DLD1 (cell line): Measurements from ENCODE around the gene CD151.

Experiments
- in situ Hi-C: cut with HindIII; loops from 2 replicates; pipeline ENCODE4 v1.10.0; 2017; ENCODE audit warnings: low sequenced_read_pairs

Gene CD151

DNA sequence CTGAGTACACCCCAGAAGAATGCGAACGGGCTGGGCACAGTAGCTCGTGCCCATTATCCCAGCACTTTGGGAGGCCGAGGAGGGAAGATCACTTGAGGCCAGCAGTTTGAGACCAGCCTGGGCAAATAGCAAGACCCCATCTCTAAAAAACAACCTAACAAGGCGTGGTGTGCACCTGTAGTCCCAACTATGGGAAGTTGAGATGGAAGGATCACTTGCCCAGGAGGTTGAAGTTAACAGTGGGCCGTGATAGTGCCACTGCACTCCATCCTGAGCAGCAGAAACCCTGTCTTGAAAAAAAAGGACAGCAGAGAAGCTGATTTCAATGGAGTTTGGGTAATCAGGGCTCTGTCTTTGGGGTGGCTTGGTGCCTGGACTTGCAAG is 19.7 kb upstream of the CD151 start:
- in situ Hi-C loops = no loop called here

DNA sequence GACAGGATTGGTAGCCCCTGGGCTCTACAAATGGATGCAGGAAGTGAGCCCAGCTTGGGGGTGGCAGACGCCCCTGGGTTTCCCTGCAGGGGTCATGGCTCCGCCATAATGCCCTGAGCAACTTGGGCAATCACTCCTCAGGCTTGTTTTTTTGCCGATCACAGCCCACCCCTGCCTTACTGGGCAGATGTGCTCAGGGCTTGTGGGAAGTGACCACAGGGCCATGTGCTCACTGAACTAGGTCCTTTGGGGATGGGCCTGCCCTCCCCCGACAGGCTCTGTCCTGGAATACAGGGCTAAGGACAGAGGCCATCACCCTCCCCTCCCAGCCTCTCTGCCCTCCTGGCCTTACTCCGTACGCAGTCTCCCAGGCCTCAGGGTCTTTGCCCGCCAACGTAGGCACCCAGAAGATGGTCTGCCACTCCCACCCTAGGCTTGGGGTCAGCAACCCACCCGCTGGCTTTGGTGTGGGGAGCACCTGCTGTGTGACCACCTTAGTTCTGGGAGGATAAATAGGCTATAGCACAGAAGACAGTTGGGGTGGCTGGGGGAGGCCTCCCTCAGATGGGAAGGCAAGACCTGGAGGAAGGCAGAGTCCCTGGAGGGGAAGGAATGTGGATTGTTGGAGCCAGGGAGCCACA is 19.2 kb upstream of the CD151 start:
- in situ Hi-C loops = no loop called here

DNA sequence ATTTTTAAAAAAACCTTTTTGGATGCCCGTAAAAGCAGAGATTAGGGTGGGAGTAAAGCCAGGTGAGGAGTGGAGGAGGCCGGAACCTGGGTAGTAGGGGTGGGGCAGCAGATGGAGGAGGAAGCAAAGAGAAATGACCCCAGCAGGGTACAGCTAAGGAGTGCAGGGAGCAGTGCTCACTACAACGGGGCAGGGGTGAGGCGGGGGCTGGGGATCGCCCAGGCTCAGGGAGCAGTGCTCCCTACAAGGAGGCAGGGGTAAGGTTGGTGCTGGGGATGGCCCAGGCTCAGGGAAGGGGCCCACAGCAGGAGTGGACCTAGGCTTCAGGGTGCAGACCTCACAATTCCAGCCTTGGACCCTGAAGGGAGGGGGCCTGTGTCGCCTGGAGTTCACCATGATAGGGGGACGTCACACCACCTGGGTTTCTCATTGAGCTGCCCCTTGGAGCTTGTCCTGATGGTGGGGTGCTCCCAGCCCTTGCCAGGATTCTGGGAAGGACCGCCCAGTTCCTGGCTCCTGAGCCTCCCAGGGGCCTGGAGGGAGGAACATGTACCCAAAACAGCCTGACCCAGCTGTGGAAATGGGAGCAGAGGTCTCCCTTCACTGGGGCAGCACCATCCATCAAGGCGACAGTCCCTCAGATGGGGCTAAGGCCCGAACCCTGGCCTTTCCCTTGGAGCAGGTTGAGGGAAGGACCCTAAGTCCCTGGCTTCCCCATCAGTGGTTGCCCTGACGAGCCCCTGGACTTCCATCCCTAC is 16.9 kb upstream of the CD151 start:
- in situ Hi-C loops = no loop called here

DNA sequence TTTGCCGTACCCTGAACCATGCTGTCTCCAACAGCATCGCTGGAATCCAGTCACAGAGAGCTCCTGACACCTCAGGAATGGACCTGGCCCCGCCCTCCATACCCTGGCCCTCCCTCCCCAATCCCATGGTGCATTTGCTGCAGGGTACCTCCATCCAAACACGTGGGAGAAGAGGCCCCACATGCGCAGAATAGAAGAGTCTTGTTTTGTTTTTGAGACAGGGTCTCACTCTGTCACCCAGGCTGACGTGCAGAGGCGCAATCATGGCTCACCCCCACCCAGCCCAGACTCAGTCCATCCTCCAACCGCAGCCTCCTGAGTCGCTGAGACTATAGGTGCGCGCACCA is 16.3 kb upstream of the CD151 start:
- in situ Hi-C loops = no loop called here

DNA sequence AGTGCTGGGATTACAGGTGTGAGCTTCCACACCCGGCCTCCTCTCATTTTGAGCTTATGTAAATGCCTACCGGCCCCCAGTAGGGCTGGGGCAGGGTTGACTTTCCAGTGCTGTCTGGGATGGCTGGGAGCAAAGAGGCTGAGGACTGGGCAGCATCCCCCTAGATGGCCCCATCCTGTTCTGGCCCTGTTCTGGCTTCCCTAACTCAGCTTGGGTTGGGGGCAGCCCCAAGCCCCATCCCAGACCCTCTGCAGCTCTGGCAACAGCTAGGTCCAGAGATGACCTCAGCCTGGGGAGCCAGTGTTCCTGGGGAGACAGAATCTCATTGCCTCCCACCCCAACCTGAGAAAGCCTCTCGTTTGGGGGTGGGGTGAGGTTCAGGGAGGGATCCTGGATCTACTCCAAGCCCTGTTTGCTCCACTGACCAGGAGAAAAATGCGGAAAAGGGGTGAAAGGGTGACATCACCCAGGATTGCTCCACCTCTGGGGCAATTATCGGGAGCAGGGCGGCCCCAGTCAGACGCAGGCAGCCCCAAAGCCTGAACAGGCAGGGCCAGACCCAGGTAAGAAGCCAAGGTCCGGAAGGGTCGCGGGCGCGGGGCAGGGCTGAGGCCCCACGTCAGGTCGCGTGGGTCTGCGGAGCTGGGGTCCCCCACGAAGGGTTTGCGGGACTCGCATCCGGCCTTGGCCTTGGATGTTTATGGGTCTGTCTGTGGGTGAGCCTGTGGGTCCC is 14.2 kb upstream of the CD151 start, which contains the start of gene PNPLA2:
TSS of gene PNPLA2 (plus strand) at position 519 of the 733 bp plus-strand sequence. CDS start 805 bp downstream, outside the sequence.
- in situ Hi-C loops = no loop called here

DNA sequence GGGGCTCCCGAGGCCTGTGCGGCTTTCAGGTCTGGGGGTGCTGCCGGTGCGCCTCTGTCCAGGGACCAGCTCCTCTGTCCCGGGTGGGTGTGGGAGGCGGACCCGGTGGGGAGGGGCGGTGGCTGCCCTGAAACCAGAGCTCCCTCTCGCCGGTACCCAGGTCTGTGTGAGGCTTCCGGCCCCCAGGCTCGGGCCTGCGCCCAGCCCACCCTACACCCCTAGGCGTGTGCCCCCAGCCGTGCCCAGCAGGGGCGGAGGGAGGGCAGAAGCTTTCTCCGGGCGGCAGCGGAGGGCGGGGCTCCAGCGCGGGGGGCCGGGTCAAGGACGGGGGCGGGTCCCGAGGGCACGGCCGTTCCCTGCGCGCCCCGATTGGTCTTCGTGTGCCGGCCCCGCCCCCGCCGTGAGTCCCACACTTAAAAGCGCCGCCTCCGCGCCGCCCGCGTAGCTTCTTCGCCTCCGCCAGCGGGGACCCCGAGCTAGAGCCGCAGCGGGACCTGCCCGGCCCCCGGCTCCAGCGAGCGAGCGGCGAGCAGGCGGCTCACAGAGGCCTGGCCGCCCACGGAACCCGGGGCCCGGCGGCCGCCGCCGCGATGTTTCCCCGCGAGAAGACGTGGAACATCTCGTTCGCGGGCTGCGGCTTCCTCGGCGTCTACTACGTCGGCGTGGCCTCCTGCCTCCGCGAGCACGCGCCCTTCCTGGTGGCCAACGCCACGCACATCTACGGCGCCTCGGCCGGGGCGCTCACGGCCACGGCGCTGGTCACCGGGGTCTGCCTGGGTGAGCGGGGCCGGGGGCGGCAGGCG is 13.4 kb upstream of the CD151 start:
- in situ Hi-C loops = no loop called here

DNA sequence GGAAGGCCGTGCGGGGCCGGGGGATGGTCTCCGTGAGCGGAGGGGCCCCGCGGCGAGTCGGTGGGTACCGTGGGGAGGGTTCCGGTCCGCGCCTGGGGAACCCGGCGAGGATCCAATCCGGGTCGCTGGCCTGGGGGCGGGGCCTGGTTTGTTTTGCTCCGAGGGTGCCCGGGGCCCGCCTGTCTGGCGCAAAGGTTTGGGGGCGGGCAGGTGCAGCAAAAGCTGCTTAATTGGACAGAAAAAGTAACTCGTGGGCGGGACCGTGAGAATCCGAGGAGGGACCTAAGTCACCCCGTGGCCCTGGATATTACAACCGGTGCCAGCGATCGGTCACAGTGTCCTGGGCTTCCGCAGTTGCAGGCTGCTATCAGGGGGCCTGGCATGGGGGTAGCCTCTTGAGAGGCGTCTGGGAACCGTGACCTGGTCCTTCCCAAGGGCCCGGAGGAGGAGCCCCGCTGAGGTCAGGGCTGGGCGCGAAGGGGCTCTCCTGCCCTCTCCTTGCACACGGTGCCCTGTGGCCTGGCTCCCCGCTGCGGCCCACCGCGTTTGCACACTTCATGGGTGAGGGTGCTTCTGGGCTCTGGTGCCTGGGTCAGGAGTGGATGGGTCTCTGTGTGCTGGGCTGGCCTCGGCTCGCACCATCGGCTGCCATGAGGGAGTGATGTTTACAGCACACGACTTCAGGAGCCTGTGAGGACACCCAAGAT is 12.7 kb upstream of the CD151 start:
- in situ Hi-C loops = no loop called here

DNA sequence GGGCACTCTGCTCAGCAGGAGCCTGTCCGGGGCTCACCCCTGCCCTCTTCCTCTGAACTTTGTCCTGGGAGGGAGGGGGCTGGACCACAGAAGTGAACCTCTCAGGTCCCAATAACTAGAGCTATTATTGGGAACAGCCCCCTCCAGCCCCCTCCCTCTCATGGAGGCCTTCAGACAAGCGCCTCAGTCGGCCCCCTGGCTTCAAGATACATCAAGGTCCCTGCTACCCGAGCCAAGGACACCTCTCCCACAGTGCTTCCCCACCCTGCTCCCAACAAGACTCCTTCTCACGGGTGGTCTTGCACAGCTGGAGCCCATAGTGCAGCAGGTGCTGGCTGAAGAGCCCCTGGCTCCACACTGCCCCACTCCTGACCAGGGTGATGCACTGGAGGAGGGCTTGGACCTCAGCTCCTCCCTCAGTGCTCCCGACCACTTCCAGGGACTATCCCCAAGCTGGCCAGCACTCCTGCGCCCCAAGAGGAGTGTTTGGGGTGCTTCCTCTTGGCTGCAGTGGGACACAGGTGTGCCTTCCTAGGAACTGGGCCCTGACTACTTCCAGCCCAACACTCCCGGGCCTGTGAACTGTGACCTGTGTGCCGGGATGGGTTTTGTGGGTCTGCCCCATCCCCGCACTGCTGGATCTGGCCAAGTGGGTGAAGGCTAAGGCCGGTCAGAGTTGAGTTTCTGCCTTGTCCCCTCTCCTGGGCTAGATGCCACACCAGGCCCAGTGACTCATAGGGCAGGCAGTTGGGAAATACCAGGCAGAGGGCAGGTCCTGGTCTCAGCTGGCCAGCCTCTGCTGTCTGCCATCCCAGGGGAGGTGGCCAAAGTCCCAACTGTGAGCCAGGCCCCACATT is 11.9 kb upstream of the CD151 start:
- in situ Hi-C loops = no loop called here

DNA sequence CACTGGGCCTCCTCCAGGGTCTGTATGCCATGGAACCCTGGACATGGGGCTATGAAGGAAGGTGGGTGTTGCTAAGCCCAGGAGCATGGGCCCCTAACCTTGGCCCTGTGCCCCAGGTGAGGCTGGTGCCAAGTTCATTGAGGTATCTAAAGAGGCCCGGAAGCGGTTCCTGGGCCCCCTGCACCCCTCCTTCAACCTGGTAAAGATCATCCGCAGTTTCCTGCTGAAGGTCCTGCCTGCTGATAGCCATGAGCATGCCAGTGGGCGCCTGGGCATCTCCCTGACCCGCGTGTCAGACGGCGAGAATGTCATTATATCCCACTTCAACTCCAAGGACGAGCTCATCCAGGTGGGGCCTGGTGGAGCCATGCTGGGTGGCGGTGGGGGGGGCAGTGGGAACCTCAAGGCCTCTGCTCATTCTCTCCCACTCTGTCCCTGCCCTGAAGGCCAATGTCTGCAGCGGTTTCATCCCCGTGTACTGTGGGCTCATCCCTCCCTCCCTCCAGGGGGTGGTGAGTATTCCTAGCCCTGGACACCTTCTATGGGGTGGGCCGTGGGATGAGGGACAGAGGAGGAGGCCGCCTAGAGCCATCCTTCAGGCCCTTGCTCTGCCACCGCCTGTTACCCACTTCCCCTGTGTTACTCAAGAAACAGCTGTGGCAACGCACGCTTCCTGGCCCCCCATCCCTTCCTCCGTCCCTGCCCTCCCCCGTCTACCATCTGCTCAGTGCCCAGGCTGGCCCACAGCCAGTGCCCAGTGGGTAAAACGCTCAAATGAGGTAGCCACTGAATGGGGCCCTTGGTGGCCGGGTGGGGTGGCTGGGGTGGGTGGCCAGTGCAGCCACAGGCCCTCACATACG is 11.0 kb upstream of the CD151 start:
- in situ Hi-C loops = no loop called here

DNA sequence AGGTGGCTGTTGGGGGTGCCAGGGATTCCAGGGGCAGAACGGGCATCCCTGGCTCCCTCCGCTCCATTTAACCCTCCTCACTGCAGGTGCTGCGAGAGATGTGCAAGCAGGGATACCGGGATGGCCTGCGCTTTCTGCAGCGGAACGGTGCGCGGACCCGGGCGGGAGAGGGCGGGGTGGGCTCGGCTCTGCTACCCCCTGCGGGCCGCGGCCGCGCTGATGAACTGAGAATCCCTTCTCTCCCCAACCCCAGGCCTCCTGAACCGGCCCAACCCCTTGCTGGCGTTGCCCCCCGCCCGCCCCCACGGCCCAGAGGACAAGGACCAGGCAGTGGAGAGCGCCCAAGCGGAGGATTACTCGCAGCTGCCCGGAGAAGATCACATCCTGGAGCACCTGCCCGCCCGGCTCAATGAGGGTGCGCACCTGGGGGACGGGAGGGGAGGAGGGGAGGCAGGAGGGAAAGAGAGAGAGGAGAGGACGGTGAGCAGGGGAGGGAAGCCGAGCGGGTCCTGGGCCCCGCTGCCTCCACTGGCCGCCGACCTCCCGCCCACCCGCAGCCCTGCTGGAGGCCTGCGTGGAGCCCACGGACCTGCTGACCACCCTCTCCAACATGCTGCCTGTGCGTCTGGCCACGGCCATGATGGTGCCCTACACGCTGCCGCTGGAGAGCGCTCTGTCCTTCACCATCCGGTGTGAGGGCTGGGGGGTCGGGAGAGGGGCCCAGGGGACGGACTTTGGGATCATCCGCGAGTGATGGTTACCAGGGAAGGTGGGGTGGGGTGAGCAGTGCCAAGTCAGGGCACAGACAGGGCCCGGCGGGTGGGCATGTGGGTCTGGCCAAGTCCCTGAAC is 9.1 kb upstream of the CD151 start:
- in situ Hi-C loops = no loop called here

DNA sequence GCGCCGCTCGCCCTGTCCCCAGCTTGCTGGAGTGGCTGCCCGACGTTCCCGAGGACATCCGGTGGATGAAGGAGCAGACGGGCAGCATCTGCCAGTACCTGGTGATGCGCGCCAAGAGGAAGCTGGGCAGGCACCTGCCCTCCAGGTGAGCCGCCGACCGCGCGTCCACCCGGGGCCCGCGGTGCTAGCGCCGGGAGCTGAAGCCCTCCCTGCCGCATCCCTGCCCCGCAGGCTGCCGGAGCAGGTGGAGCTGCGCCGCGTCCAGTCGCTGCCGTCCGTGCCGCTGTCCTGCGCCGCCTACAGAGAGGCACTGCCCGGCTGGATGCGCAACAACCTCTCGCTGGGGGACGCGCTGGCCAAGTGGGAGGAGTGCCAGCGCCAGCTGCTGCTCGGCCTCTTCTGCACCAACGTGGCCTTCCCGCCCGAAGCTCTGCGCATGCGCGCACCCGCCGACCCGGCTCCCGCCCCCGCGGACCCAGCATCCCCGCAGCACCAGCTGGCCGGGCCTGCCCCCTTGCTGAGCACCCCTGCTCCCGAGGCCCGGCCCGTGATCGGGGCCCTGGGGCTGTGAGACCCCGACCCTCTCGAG is 8.4 kb upstream of the CD151 start:
- in situ Hi-C loops = no loop called here

DNA sequence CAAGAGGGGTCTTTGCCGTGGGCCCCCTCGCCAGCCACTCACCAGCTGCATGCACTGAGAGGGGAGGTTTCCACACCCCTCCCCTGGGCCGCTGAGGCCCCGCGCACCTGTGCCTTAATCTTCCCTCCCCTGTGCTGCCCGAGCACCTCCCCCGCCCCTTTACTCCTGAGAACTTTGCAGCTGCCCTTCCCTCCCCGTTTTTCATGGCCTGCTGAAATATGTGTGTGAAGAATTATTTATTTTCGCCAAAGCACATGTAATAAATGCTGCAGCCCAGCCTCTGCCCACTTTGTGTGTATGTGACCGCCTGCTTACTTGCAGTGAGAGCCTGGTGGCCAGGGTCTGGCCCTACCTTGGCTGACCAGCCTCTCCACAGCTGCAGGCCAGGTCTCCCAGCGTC is 7.8 kb upstream of the CD151 start:
- in situ Hi-C loops = no loop called here

DNA sequence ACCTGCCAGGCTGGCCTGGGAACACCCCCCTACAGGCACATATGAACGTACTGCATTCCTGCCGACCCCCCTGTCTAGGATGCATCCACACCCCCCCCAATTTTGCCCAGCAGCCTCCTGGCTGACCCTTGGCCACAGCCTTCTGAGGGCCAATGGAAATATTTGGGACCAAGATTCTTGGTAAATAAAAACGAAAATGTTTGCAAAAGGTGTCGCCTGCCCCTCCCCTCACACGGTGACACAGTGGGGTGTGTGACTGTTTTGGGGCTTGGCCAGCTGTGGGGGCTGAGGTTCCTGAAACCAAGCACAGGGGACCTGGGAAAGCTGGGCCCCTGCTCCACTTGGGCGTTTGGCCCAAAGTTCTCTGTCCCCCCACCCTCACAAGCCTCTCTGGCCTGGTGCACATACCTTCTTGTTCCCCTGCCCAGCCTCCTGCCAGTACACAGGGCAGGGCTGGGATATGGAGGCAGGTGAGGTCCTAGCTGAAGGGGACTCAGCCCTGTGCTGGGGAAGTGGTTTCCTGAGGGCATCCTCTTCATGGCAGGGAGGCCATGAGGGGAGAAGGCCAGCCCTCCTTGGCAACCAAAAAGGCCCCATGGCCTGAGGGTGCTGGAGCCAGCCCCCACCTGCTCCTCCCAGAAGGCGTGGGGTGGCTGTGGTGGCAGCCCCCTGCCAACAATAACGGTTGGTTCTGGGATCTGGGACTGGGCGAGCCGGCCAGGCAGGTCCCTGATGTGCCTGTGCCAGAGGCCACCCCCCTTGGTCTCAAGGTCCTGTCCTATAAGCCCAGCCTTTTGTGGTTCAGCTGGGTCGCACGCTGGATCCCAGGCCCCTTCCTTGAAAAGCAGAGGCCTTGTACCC is 7.2 kb upstream of the CD151 start:
- in situ Hi-C loops = no loop called here

DNA sequence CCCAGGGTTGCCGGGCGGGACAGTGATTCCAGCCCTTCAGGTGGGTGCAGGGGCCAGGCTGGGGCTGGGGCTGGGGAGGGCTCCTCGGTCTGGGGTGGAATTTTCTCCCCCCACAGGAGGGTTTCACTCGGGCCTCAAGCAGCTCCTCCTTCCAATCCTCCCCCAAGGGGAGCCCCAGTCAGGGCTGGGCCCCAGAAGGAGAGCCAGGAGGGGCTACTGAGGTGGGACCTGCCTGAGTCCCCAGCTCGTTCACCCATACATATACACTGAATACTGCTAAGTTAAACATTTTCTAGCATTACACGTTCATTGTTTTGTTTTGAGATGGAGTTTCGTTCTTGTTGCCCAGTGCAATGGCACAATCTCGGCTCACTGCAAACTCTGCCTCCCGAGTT is 6.5 kb upstream of the CD151 start:
- in situ Hi-C loops = no loop called here

DNA sequence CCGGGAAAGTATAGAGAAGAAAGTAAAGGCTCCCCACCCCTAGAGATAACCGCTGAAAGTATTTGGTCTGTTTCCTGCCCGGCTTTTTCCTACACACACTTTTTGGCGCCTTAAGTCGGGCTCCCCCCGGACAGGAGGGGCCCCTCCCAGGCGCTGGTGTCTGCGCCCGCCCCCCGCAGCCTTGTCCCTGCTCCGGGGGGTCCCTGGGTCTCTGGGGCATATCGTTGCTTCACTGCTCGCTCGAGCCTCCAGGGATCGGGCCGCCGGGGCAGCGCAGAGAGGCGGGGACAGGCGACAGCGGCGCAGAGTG is 6.0 kb upstream of the CD151 start:
- in situ Hi-C loops = no loop called here

DNA sequence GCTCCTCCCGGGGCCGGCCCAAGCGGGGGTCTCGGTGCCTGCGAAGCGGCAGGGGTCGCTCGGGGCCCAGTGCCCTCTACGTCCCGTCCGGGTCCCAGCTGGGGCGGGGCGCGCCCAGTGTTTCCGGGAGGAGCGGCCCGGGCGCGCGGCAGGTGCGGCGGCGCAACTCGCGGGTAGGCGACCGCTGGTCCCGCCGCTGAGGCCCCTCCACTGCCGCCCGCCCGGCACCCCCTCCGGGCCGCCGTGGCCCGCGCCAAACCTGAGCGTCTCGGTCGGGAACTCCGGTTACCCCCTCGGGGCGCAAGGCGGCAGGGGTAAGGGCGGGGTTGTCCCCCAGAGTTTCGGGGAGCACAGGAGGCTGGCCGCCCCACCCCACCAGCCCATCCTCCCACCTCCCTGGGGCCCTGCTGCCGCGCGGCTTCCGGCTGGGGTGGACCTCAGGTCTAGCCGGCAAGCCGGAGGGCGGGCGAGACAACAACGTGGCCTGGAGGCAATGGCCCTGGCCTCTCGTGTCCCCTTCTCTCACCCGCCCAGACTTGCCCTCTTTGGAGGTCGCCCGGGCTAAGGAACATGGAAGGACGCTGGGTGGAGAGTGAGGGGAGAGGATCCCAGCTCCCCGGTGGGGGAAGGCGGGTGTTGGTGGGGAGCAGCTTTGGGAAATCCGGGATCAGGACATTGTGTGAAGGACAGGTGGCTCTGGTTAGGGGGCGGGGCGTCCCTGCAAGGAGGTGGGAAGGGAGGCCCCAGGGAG is 5.4 kb upstream of the CD151 start:
- in situ Hi-C loops = no loop called here
